HepG2 (cell line): ENCODE data around the gene HSD11B1.

Source experiments
- CREB1 ChIP-seq, 2 experiments: fragments of 450-650 bp in 1 of 2; IDR thresholded peaks; 2 replicates each; pipeline ENCODE4 v1.6.1; 2016 to 2017; ENCODE audit warnings: control low read depth in 1 of 2, mild to moderate bottlenecking in 1 of 2, missing compliant biosample characterization in 1 of 2, missing genetic modification characterization in 1 of 2
- EZH2 ChIP-seq: conservative IDR thresholded peaks from 2 replicates; pipeline ENCODE4 v1.6.1; 2012; ENCODE audit warnings: mild to moderate bottlenecking, low read depth, low read length, moderate library complexity
- MAFG ChIP-seq: sonication (generic); formaldehyde crosslinking; IDR thresholded peaks from 2 replicates; pipeline ENCODE4 v1.5.1; 2020; ENCODE audit warnings: mild to moderate bottlenecking, missing genetic modification reagents
- POLR2A ChIP-seq, 2 experiments: IDR thresholded peaks; 2 replicates each; pipeline ENCODE4 v1.6.1; 2011; ENCODE audit warnings: low read depth in 2 of 2, low read length in 2 of 2, mild to moderate bottlenecking in 1 of 2, moderate library complexity in 1 of 2; ENCODE audit not compliant: insufficient read depth in 1 of 2
- POLR2AphosphoS5 ChIP-seq: IDR thresholded peaks from 2 replicates; pipeline ENCODE4 v1.6.1; 2012; ENCODE audit warnings: low read depth, low read length
- ZBTB1 ChIP-seq: sonication (generic); formaldehyde crosslinking; IDR thresholded peaks from 2 replicates; pipeline ENCODE4 v1.4.0; 2020; ENCODE audit warnings: missing genetic modification reagents, borderline replicate concordance
- ZNF333 ChIP-seq: sonication (generic); formaldehyde crosslinking; IDR thresholded peaks from 2 replicates; pipeline ENCODE4 v1.4.0; 2020; ENCODE audit warnings: mild to moderate bottlenecking, missing genetic modification reagents, borderline replicate concordance
- ZSCAN22 ChIP-seq: sonication (generic); formaldehyde crosslinking; IDR thresholded peaks from 2 replicates; pipeline ENCODE4 v1.4.0; 2020; ENCODE audit warnings: mild to moderate bottlenecking, missing genetic modification reagents

DNA sequence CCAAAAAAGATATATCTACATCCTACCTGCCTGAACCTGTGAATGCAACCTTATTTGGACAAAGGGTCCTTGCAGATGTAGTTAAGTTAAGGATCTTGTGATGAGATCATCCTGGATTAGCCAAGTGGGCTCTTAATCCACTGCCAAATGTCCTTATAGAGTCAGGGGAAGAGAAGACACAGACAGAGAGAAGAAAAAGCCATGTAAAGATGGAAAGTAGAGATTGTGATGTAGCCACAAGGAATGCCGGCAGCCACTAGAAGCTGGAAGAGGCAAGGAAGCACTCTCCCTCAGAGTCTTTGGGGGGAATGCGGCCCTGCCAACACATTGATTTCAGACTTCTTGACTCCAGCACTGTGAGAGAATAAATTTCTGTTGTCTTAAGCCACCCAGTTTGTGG, 16.2 kb downstream of the HSD11B1 start:
- TF ChIP-seq POLR2AphosphoS5 (no peak), ZSCAN22 (CRISPR knock-in tag) (no peak), CREB1 (IDR thresholded peaks at IDR 0.05) (no peak), CREB1 (CRISPR knock-in tag; IDR thresholded peaks at IDR 0.05) (no peak), EZH2 (no peak), POLR2A (IDR thresholded peaks at IDR 0.05; ENCODE audit: insufficient read depth in 1 of 2, low read depth in 2 of 2, low read length in 2 of 2) (no peak), MAFG (CRISPR knock-in tag) (no peak), ZNF333 (CRISPR knock-in tag) (no peak), ZBTB1 (CRISPR knock-in tag) (no peak)
